IPS-20b (cell line): ENCODE measurements around the gene ENPEP.
"Not testable (repeated sequence)": the region's sequence is repeated elsewhere in the genome, so short reads cannot be mapped to it uniquely, and the experiment has no call there.

Experiments used
- H3K27ac ChIP-seq: one replicate; pipeline ENCODE4 v1.5.1; 2013; ENCODE audit warnings: low read length
- H3K27me3 ChIP-seq: 2 replicates; pipeline ENCODE4 v1.6.1; 2013; ENCODE audit warnings: mild to moderate bottlenecking, low read length, inconsistent platforms; ENCODE audit not compliant: insufficient read depth
- H3K36me3 ChIP-seq: 2 replicates; pipeline ENCODE4 v1.6.1; 2013; ENCODE audit warnings: low read depth, mild to moderate bottlenecking, inconsistent platforms, low read length, moderate library complexity; ENCODE audit not compliant: insufficient read depth
- H3K4me1 ChIP-seq: 2 replicates; pipeline ENCODE4 v1.6.1; 2013; ENCODE audit warnings: mild to moderate bottlenecking, control low read depth, inconsistent platforms, low read length, moderate library complexity; ENCODE audit not compliant: insufficient read depth
- H3K4me3 ChIP-seq: 2 replicates; pipeline ENCODE4 v1.5.1; 2013; ENCODE audit warnings: mild to moderate bottlenecking, low read length, inconsistent platforms
- H3K9ac ChIP-seq: 2 replicates; pipeline ENCODE4 v1.6.1; 2013; ENCODE audit warnings: low read depth, mild to moderate bottlenecking, inconsistent platforms, low read length, moderate library complexity
- H3K9me3 ChIP-seq: 2 replicates; pipeline ENCODE4 v1.6.1; 2013; ENCODE audit warnings: mild to moderate bottlenecking, low read depth, low read length, inconsistent platforms; ENCODE audit not compliant: insufficient read depth

Gene ENPEP

DNA sequence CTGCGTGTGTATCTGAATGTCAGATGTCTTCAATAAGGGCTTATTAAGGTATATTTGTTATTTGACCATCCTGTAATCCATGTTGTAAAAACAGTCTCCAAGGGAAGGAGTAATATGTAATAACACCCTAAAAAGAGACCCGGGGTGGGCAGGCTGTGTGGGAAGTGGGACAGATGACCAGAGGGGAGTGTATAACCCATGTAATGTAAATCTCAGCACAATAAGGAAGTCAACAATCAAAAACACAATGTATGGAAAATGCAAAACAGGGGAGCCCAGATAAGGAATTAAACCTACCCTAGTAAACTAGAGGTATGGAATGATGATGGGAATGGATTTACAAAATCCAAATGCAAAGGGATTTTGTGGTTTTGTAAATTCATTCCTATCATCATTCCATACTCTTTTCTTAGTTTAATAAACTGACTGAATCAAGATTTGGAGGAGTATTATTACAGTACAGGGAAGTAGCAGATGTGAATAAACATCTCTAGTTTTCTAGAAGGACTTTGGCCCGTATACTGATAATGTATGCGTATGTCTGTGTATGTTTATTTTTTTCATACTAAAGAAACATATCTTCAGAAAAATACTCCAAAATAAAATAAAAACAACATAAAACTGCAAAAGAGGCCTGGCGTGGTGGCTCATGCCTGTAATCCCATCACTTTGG lies 15.7 kb upstream of the ENPEP start:
- Histone ChIP-seq H3K27me3 (no peaks in the 10 kb centered on the region), H3K9ac (no peak overlapping the region), H3K4me3 (no peak overlapping the region), H3K9me3 (no peaks in the 10 kb centered on the region), H3K36me3 (no peaks in the 10 kb centered on the region), H3K27ac (no peak overlapping the region), H3K4me1 (no peaks in the 10 kb centered on the region)

GRCh38 chr4:110467400-110467799 lies 8.6 kb upstream of the ENPEP start:
- no peak overlapping the region for H3K27ac ChIP-seq
- H3K36me3 ChIP-seq, result no peaks in the 10 kb centered on the region
- H3K9ac ChIP-seq, result no peak overlapping the region

GRCh38 chr4:110472583-110473329 lies 3.2 kb upstream of the ENPEP start:
- H3K9me3 ChIP-seq, result peaks cover 6% of the 10 kb centered on the region; the same call in 1 of the 2 replicates
- peaks cover 21% of the 10 kb centered on the region for H3K4me1 ChIP-seq
- H3K9ac ChIP-seq, result no peak overlapping the region
- H3K27ac ChIP-seq, result no peak overlapping the region
- no peak overlapping the region for H3K4me3 ChIP-seq
- H3K27me3 ChIP-seq, result no peaks in the 10 kb centered on the region
- no peaks in the 10 kb centered on the region for H3K36me3 ChIP-seq

More at GRCh38 chr4:110467400-110467799, 8.6 kb upstream of the ENPEP start:
- peaks cover 1% of the 10 kb centered on the region; the same call in 1 of the 2 replicates for H3K4me1 ChIP-seq
- H3K4me3 ChIP-seq, result no peak overlapping the region
- H3K9me3 ChIP-seq, result peaks cover 6% of the 10 kb centered on the region; the same call in 1 of the 2 replicates
- H3K27me3 ChIP-seq, result no peaks in the 10 kb centered on the region

- no peaks in the 10 kb centered on the region for H3K27me3 ChIP-seq
- H3K9ac ChIP-seq, result no peak overlapping the region
- H3K4me1 ChIP-seq, result peaks cover 21% of the 10 kb centered on the region
- no peak overlapping the region for H3K4me3 ChIP-seq
- H3K27ac ChIP-seq, result no peak overlapping the region
- H3K9me3 ChIP-seq, result 0 out of 2 replicates have a peak, but pooled peaks cover under 1% of the 10 kb centered on the region
- H3K36me3 ChIP-seq, result no peaks in the 10 kb centered on the region
These were observed 1.5 kb upstream of the ENPEP start for GRCh38 chr4:110474481-110474880.

DNA sequence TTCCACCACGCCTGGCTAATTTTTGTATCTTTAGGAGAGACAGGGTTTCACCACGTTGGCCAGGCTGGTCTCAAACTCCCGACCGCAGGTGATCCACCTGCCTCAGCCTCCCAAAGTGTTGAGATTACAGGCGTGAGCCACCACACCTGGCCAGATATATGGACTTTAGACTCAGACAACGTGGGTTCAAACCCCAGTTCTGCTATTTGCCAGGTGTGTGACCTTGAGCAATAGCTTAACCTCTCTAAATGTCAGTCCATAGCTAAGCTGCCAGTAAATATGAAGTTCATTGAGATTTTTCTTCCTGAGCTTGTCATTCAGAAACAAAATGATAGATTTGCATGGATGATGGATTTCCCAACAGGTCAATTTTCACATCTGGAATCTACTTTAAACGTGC lies 875 bp upstream of the ENPEP start:
- H3K4me1 ChIP-seq, result peaks cover 21% of the 10 kb centered on the region
- H3K9me3 ChIP-seq, H3K27ac ChIP-seq, H3K9ac ChIP-seq, H3K27me3 ChIP-seq, H3K4me3 ChIP-seq, H3K36me3 ChIP-seq: not testable (repeated sequence)

- H3K27ac ChIP-seq, result no peak overlapping the region
- H3K27me3 ChIP-seq, result no peaks in the 10 kb centered on the region
- H3K4me1 ChIP-seq, result peaks cover 15% of the 10 kb centered on the region
- no peaks in the 10 kb centered on the region for H3K9me3 ChIP-seq
- H3K4me3 ChIP-seq, result no peak overlapping the region
- no peaks in the 10 kb centered on the region for H3K36me3 ChIP-seq
- H3K9ac ChIP-seq, result no peak overlapping the region
These were observed 1.9 kb downstream of the ENPEP start for GRCh38 chr4:110477836-110478235.

DNA sequence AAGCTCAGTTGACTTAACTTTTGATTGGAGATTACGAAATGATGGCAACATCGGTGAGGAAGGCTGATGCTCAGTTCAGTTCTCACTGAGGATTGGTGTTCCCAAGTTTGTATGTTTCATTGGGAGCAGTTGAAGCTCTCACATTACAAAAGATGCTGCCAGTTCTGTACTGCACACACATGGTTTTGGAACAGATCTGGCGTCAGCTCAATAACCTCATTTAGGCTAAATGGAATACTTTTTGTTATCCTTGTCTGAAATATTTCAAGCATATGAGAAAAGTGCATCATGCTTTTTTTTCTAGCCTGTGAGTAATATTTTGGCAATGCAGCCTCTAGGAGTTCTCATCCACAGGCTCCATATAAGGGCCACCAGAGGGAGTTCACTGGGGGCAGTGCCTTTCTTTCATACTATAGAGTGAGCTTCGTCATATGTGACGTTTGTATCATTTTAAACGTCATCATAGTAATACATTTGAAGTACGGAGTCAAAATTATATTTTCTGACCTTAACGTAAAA lies 4.1 kb downstream of the ENPEP start:
- Histone ChIP-seq H3K27me3 (no peaks in the 10 kb centered on the region), H3K9me3 (no peaks in the 10 kb centered on the region), H3K27ac (no peak overlapping the region), H3K9ac (no peak overlapping the region), H3K4me1 (peaks cover 5% of the 10 kb centered on the region), H3K36me3 (no peaks in the 10 kb centered on the region), H3K4me3 (no peak overlapping the region)

GRCh38 chr4:110480746-110481271 lies 4.9 kb downstream of the ENPEP start:
- H3K9me3 ChIP-seq, result no peaks in the 10 kb centered on the region
- no peaks in the 10 kb centered on the region for H3K27me3 ChIP-seq
- H3K27ac ChIP-seq, result no peak overlapping the region
- no peaks in the 10 kb centered on the region for H3K4me1 ChIP-seq
- H3K4me3 ChIP-seq, result no peak overlapping the region
- H3K9ac ChIP-seq, result no peak overlapping the region
- no peaks in the 10 kb centered on the region for H3K36me3 ChIP-seq

GRCh38 chr4:110483516-110483915 lies 7.6 kb downstream of the ENPEP start:
- Histone ChIP-seq H3K27ac (no peak overlapping the region), H3K27me3 (no peaks in the 10 kb centered on the region), H3K36me3 (no peaks in the 10 kb centered on the region), H3K4me3 (no peak overlapping the region), H3K4me1 (peaks cover 16% of the 10 kb centered on the region), H3K9ac (no peak overlapping the region), H3K9me3 (no peaks in the 10 kb centered on the region)

- peaks cover 20% of the 10 kb centered on the region for H3K4me1 ChIP-seq
- H3K36me3 ChIP-seq, result no peaks in the 10 kb centered on the region
- no peak overlapping the region for H3K9ac ChIP-seq
- H3K9me3 ChIP-seq, result no peaks in the 10 kb centered on the region
- no peak overlapping the region for H3K27ac ChIP-seq
- no peaks in the 10 kb centered on the region for H3K27me3 ChIP-seq
- H3K4me3 ChIP-seq, result no peak overlapping the region
These were observed 8.1 kb downstream of the ENPEP start for GRCh38 chr4:110484029-110484428.

- Histone ChIP-seq H3K9ac (no peak overlapping the region), H3K4me1 (peaks cover 20% of the 10 kb centered on the region), H3K36me3 (no peaks in the 10 kb centered on the region), H3K4me3 (no peak overlapping the region), H3K9me3 (no peaks in the 10 kb centered on the region), H3K27ac (no peak overlapping the region), H3K27me3 (no peaks in the 10 kb centered on the region)
These were observed 8.8 kb downstream of the ENPEP start for GRCh38 chr4:110484767-110485166.

GRCh38 chr4:110485452-110485851 lies 9.5 kb downstream of the ENPEP start:
- no peak overlapping the region for H3K27ac ChIP-seq
- H3K4me1 ChIP-seq, result peaks cover 20% of the 10 kb centered on the region
- H3K4me3 ChIP-seq, result no peak overlapping the region
- H3K9ac ChIP-seq, result no peak overlapping the region
- no peaks in the 10 kb centered on the region for H3K9me3 ChIP-seq
- H3K36me3 ChIP-seq, result no peaks in the 10 kb centered on the region
- H3K27me3 ChIP-seq, result no peaks in the 10 kb centered on the region
